T-helper 1 cell treated with Interleukin-12 subunit alpha and Interleukin-12 subunit beta and Interleukin-4 antibody, amounts not matched to agents 30 μg/mL and 1 μg/mL, for 36 hours (primary cell): ENCODE data around the gene SOX11.

Experiments used
- H3K27ac Mint-ChIP-seq: one replicate; pipeline ENCODE4 v1.8.0; 2021; ENCODE audit warnings: mild to moderate bottlenecking, mixed read lengths
- H3K27me3 Mint-ChIP-seq: one replicate; pipeline ENCODE4 v1.8.0; 2021; ENCODE audit warnings: low read depth, mixed read lengths
- H3K36me3 Mint-ChIP-seq: one replicate; pipeline ENCODE4 v1.8.0; 2021; ENCODE audit warnings: low read depth, mixed read lengths
- H3K4me1 Mint-ChIP-seq: one replicate; pipeline ENCODE4 v1.8.0; 2021; ENCODE audit warnings: low read depth, mixed read lengths
- H3K4me3 Mint-ChIP-seq: one replicate; pipeline ENCODE4 v1.8.0; 2021; ENCODE audit warnings: mild to moderate bottlenecking, moderate library complexity, mixed read lengths
- H3K9me3 Mint-ChIP-seq: one replicate; pipeline ENCODE4 v1.8.0; 2021; ENCODE audit warnings: mixed read lengths

SOX11 gene

GRCh38 chr2:5683471-5683870, 8.7 kb upstream of the SOX11 start:
- H3K9me3 Mint-ChIP-seq, result no peaks in the 10 kb centered on the region
- no peaks in the 10 kb centered on the region for H3K4me1 Mint-ChIP-seq
- no peak overlapping the region for H3K4me3 Mint-ChIP-seq
- peaks cover 7% of the 10 kb centered on the region for H3K27me3 Mint-ChIP-seq
- H3K36me3 Mint-ChIP-seq, result no peaks in the 10 kb centered on the region
- no peak overlapping the region for H3K27ac Mint-ChIP-seq

GRCh38 chr2:5685225-5685624, 7.0 kb upstream of the SOX11 start:
- Mint-ChIP-seq H3K27ac (no peak overlapping the region), H3K36me3 (no peaks in the 10 kb centered on the region), H3K4me1 (no peaks in the 10 kb centered on the region), H3K4me3 (no peak overlapping the region), H3K9me3 (no peaks in the 10 kb centered on the region), H3K27me3 (peaks cover 20% of the 10 kb centered on the region)

GRCh38 chr2:5686068-5686467, 6.1 kb upstream of the SOX11 start:
- Mint-ChIP-seq H3K27me3 (peaks cover 28% of the 10 kb centered on the region), H3K27ac (no peak overlapping the region), H3K4me3 (no peak overlapping the region), H3K4me1 (no peaks in the 10 kb centered on the region), H3K36me3 (peaks cover 2% of the 10 kb centered on the region), H3K9me3 (no peaks in the 10 kb centered on the region)

- Mint-ChIP-seq H3K27ac (no peak overlapping the region), H3K4me1 (no peaks in the 10 kb centered on the region), H3K4me3 (no peak overlapping the region), H3K27me3 (peaks cover 33% of the 10 kb centered on the region), H3K36me3 (peaks cover 2% of the 10 kb centered on the region), H3K9me3 (no peaks in the 10 kb centered on the region)
Measured at GRCh38 chr2:5686536-5686935, 5.6 kb upstream of the SOX11 start.

- Mint-ChIP-seq H3K4me3 (no peak overlapping the region), H3K4me1 (peaks cover 3% of the 10 kb centered on the region), H3K27me3 (peaks cover 50% of the 10 kb centered on the region), H3K27ac (no peak overlapping the region), H3K9me3 (no peaks in the 10 kb centered on the region), H3K36me3 (peaks cover 4% of the 10 kb centered on the region)
Measured at GRCh38 chr2:5689750-5690149, 2.4 kb upstream of the SOX11 start.

GRCh38 chr2:5690286-5690685, 1.9 kb upstream of the SOX11 start:
- H3K27me3 Mint-ChIP-seq, result peaks cover 56% of the 10 kb centered on the region
- no peak overlapping the region for H3K27ac Mint-ChIP-seq
- H3K4me1 Mint-ChIP-seq, result peaks cover 3% of the 10 kb centered on the region
- no peak overlapping the region for H3K4me3 Mint-ChIP-seq
- peaks cover 4% of the 10 kb centered on the region for H3K36me3 Mint-ChIP-seq
- H3K9me3 Mint-ChIP-seq, result no peaks in the 10 kb centered on the region

- Mint-ChIP-seq H3K4me1 (peaks cover 3% of the 10 kb centered on the region), H3K36me3 (peaks cover 4% of the 10 kb centered on the region), H3K27me3 (peaks cover 60% of the 10 kb centered on the region), H3K27ac (peak overlapping the region; percentile 55), H3K4me3 (peak overlapping the region; percentile 50), H3K9me3 (no peaks in the 10 kb centered on the region)
Measured at GRCh38 chr2:5690718-5691220, 1.4 kb upstream of the SOX11 start.

GRCh38 chr2:5691221-5691984, 781 bp upstream of the SOX11 start:
- peak overlapping the region; percentile 50 for H3K4me3 Mint-ChIP-seq
- H3K27me3 Mint-ChIP-seq, result peaks cover 64% of the 10 kb centered on the region
- peaks cover 4% of the 10 kb centered on the region for H3K4me1 Mint-ChIP-seq

GRCh38 chr2:5692561-5693286, 540 bp downstream of the SOX11 start:
- Mint-ChIP-seq H3K27ac (peak overlapping the region; percentile 15), H3K4me1 (peaks cover 4% of the 10 kb centered on the region), H3K9me3 (no peaks in the 10 kb centered on the region), H3K27me3 (peaks cover 61% of the 10 kb centered on the region), H3K36me3 (peaks cover 4% of the 10 kb centered on the region), H3K4me3 (no peak overlapping the region)

More at GRCh38 chr2:5691221-5691984, 781 bp upstream of the SOX11 start:
- H3K27ac Mint-ChIP-seq, result peak overlapping the region; percentile 55
- peaks cover 4% of the 10 kb centered on the region for H3K36me3 Mint-ChIP-seq
- no peaks in the 10 kb centered on the region for H3K9me3 Mint-ChIP-seq

- H3K27ac Mint-ChIP-seq, result peak overlapping the region; percentile 73
- no peak overlapping the region for H3K4me3 Mint-ChIP-seq
- H3K9me3 Mint-ChIP-seq, result no peaks in the 10 kb centered on the region
- H3K27me3 Mint-ChIP-seq, result peaks cover 69% of the 10 kb centered on the region
- peaks cover 4% of the 10 kb centered on the region for H3K4me1 Mint-ChIP-seq
- H3K36me3 Mint-ChIP-seq, result peaks cover 4% of the 10 kb centered on the region
Measured at GRCh38 chr2:5693287-5694201, 1.4 kb downstream of the SOX11 start.

GRCh38 chr2:5694306-5694705, 2.1 kb downstream of the SOX11 start:
- Mint-ChIP-seq H3K27me3 (peaks cover 68% of the 10 kb centered on the region), H3K36me3 (peaks cover 4% of the 10 kb centered on the region), H3K4me3 (no peak overlapping the region), H3K4me1 (peaks cover 4% of the 10 kb centered on the region), H3K27ac (peak overlapping the region; percentile 73), H3K9me3 (no peaks in the 10 kb centered on the region)

- Mint-ChIP-seq H3K4me1 (peaks cover 4% of the 10 kb centered on the region), H3K27ac (peak overlapping the region; percentile 71), H3K36me3 (peaks cover 2% of the 10 kb centered on the region), H3K4me3 (peak overlapping the region; percentile 48), H3K9me3 (no peaks in the 10 kb centered on the region), H3K27me3 (peaks cover 60% of the 10 kb centered on the region)
Measured at GRCh38 chr2:5695654-5696403, 3.6 kb downstream of the SOX11 start.

GRCh38 chr2:5696404-5696944, 4.3 kb downstream of the SOX11 start:
- no peaks in the 10 kb centered on the region for H3K9me3 Mint-ChIP-seq
- H3K27ac Mint-ChIP-seq, result no peak overlapping the region
- peaks cover 58% of the 10 kb centered on the region for H3K27me3 Mint-ChIP-seq
- H3K4me1 Mint-ChIP-seq, result peaks cover 4% of the 10 kb centered on the region
- H3K4me3 Mint-ChIP-seq, result no peak overlapping the region
- H3K36me3 Mint-ChIP-seq, result peaks cover 2% of the 10 kb centered on the region
